Measurements from ENCODE around the gene CFAP99.

The CFAP99 gene

DNA sequence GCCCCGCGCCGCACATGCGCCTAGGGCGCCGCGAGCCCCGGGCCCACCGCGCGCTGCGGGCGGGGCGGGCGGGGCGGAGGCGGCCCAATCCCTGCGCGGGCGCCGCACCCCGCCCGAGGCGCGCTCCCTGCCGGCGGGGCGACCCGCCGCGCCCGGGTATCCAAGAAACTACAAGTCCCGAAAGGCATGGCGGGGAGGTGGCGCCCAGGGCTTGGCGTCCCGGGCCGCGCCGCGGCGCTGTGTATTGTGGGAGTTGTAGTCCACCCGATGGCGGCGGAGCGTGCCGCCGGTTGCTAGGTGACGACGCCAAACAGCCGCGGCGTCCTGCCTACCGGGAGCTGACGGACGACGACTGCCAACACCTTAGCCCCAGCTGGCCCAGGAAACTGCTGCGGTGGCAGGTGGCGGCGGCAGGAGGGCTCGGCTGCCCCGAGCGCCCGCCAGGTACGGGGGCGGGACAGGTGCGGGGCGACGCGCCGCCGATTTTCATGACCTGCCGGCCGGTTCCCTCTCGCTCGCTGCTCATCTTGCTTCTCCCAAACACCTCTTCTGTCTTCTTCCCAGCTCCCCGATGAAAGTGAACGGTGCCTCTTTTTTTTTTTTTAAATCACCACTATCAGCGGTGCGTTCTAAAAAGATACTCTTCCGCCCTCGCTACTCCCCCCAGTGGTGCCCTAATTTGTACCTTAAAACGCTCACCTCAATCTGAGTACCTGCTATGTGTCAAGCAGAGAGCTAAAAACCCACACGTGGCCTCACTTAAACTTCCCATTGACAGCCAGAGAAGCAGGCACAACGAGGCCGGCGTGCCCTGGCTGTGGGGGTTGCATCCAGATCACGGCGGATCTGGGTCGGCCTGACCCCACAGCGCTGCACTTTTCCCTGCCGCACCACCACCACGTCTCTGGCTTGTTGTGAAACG is at the start of gene CFAP99:
TSS of gene CFAP99 (plus strand) at position 306 of the 922 bp plus-strand sequence.
- no peaks in the 10 kb centered on the region for H3K79me2 ChIP-seq (ENCODE audit: insufficient read depth, low read length)
- no peak within 1 kb of the TSS for H3K9ac ChIP-seq (ENCODE audit: low read depth, low read length, poor library complexity, severe bottlenecking)
- peak within 1 kb of the TSS; percentile 79 for H2AFZ ChIP-seq (ENCODE audit: low read length)
- peaks cover 7% of the 10 kb centered on the region for H3K27me3 ChIP-seq (ENCODE audit: insufficient read depth, low read length, poor library complexity, severe bottlenecking)
- 0 out of 2 replicates have a peak, but pooled peaks cover 3% of the 10 kb centered on the region for H3F3A ChIP-seq (ENCODE audit: low read depth)
- H3K4me2 ChIP-seq (ENCODE audit: low read depth, low read length, poor library complexity, severe bottlenecking): peak within 1 kb of the TSS; percentile 96
- peak within 1 kb of the TSS; percentile 78 for H3K4me3 ChIP-seq (ENCODE audit: low read length, poor library complexity, severe bottlenecking)
- TF ChIP-seq EZH2phosphoT487 (IDR thresholded peaks at IDR 0.05; ENCODE audit: borderline replicate concordance): no peak
- TF ChIP-seq CTCF (conservative IDR thresholded peaks at IDR 0.05; ENCODE audit: low read length): peak; percentile 21
- no peaks in the 10 kb centered on the region for H4K20me1 ChIP-seq (ENCODE audit: insufficient read depth, low read length, poor library complexity, severe bottlenecking)
- no peaks in the 10 kb centered on the region for H3K36me3 ChIP-seq (ENCODE audit: insufficient read depth, low read length)
- peaks cover 31% of the 10 kb centered on the region for H3K4me1 ChIP-seq (ENCODE audit: insufficient read depth, low read length, poor library complexity, severe bottlenecking)
- no peaks in the 10 kb centered on the region for H3K9me2 ChIP-seq (replicated peaks; ENCODE audit: low read depth, low read length)
- H3K9me3 ChIP-seq (ENCODE audit: insufficient read depth, low read depth, low read length): no peaks in the 10 kb centered on the region

DNA sequence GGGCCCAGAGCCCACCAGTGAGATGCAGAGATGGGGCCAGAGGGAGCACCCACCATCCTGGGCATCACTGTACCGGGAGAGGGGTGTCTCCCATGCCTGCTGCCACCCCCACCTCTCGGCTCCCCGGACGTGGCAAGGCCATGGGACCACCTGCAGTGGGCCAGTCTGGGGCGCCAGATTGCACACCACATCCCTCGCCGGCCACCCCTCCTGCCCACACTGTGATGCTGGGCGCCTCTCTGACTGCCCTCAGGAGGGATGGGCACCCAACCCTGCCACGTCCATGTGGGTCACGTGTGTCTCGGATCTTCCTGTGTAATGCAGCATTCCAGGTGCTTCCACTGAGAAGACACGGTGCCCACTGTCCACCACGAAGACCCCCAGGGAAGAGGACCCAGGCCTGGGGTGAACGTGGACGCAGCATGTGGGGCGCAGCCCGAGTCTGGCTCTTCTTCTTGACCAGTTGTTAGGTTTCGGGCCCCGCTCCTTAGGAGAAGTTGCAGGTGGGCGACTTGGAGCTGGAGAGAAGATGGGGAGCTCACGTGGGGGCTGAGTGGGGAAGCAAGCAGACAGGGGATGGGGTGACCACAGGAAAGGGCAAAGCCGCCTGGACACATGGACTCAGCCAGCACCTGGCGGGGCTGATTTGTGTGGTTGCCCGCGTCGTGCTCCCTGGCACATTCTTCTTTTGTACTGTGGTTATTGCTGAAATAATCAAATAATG is 48.0 kb upstream of the CFAP99 start:
- no peak overlapping the region for H3K4me2 ChIP-seq (ENCODE audit: low read depth, low read length, poor library complexity, severe bottlenecking)
- H3K4me3 ChIP-seq (ENCODE audit: low read length, poor library complexity, severe bottlenecking): no peak overlapping the region
- no peaks in the 10 kb centered on the region for H3K4me1 ChIP-seq (ENCODE audit: insufficient read depth, low read length, poor library complexity, severe bottlenecking)
- peaks cover 4% of the 10 kb centered on the region; the same call in 1 of the 2 replicates for H3K9me3 ChIP-seq (ENCODE audit: insufficient read depth, low read depth, low read length)
- H3K27me3 ChIP-seq (ENCODE audit: insufficient read depth, low read length, poor library complexity, severe bottlenecking): no peaks in the 10 kb centered on the region
- no peak overlapping the region for H3K9ac ChIP-seq (ENCODE audit: low read depth, low read length, poor library complexity, severe bottlenecking)
- no peaks in the 10 kb centered on the region for H3K79me2 ChIP-seq (ENCODE audit: insufficient read depth, low read length)
- TF ChIP-seq EZH2phosphoT487 (IDR thresholded peaks at IDR 0.05; ENCODE audit: borderline replicate concordance) (no peak), CTCF (conservative IDR thresholded peaks at IDR 0.05; ENCODE audit: low read length) (no peak)
- H3K36me3 ChIP-seq (ENCODE audit: insufficient read depth, low read length): no peaks in the 10 kb centered on the region
- no peak overlapping the region for H2AFZ ChIP-seq (ENCODE audit: low read length)
- no peaks in the 10 kb centered on the region for H3F3A ChIP-seq (ENCODE audit: low read depth)
- H4K20me1 ChIP-seq (ENCODE audit: insufficient read depth, low read length, poor library complexity, severe bottlenecking): no peaks in the 10 kb centered on the region
- no peaks in the 10 kb centered on the region for H3K9me2 ChIP-seq (replicated peaks; ENCODE audit: low read depth, low read length)

- no peaks in the 10 kb centered on the region for H3F3A ChIP-seq (ENCODE audit: low read depth)
- H3K4me1 ChIP-seq (ENCODE audit: insufficient read depth, low read length, poor library complexity, severe bottlenecking): no peaks in the 10 kb centered on the region
- no peaks in the 10 kb centered on the region for H3K27me3 ChIP-seq (ENCODE audit: insufficient read depth, low read length, poor library complexity, severe bottlenecking)
- H3K36me3 ChIP-seq (ENCODE audit: insufficient read depth, low read length): no peaks in the 10 kb centered on the region
- no peak overlapping the region for H3K4me3 ChIP-seq (ENCODE audit: low read length, poor library complexity, severe bottlenecking)
- no peak overlapping the region for H3K9ac ChIP-seq (ENCODE audit: low read depth, low read length, poor library complexity, severe bottlenecking)
- no peaks in the 10 kb centered on the region for H3K79me2 ChIP-seq (ENCODE audit: insufficient read depth, low read length)
- H4K20me1 ChIP-seq (ENCODE audit: insufficient read depth, low read length, poor library complexity, severe bottlenecking): no peaks in the 10 kb centered on the region
- H3K9me3 ChIP-seq (ENCODE audit: insufficient read depth, low read depth, low read length): peaks cover 4% of the 10 kb centered on the region; the same call in 1 of the 2 replicates
- H3K4me2 ChIP-seq (ENCODE audit: low read depth, low read length, poor library complexity, severe bottlenecking): no peak overlapping the region
- no peak overlapping the region for H2AFZ ChIP-seq (ENCODE audit: low read length)
- TF ChIP-seq CTCF (conservative IDR thresholded peaks at IDR 0.05; ENCODE audit: low read length) (no peak), EZH2phosphoT487 (IDR thresholded peaks at IDR 0.05; ENCODE audit: borderline replicate concordance) (no peak)
- no peaks in the 10 kb centered on the region for H3K9me2 ChIP-seq (replicated peaks; ENCODE audit: low read depth, low read length)
These were observed 46.8 kb upstream of the CFAP99 start for GRCh38 chr4:2371765-2372487.
